ENCODE results near the gene SPSB3. TPM values are rescaled to one million over a fixed set of nuclear protein-coding genes. Genes with fewer than 3 reads are reported as not detected.

Gene SPSB3
- total RNA-seq, 1 donor from 2014 or later = 57.9 TPM

Small RNA genes within 50 kb of the gene (small RNA-seq; reads per million reads assigned to genes)
- 0.23 reads per million for gene MIR3177

Other genes with a start within 250 kb of the SPSB3 start
- gene TMEM204, start 248.9 kb downstream of the SPSB3 start, total RNA-seq = 3.7 TPM
- 41.2 TPM for gene IFT140, start 170.5 kb downstream of the SPSB3 start, total RNA-seq
- gene CRAMP1, start 170.2 kb downstream of the SPSB3 start, total RNA-seq = 8.2 TPM
- 28.5 TPM for gene JPT2, start 104.3 kb downstream of the SPSB3 start, total RNA-seq
- gene MAPK8IP3, start 76.4 kb downstream of the SPSB3 start, total RNA-seq = 66.0 TPM
- 35.1 TPM for gene NME3, start 11.0 kb downstream of the SPSB3 start, total RNA-seq
- 7.7 TPM for gene EME2, start 9.8 kb downstream of the SPSB3 start, total RNA-seq
- 31.4 TPM for gene MRPS34, start 9.4 kb downstream of the SPSB3 start, total RNA-seq
- gene NUBP2, start 389 bp upstream of the SPSB3 start, total RNA-seq = 37.9 TPM
- gene IGFALS, start 11.1 kb upstream of the SPSB3 start, total RNA-seq = under 0.01 TPM
- gene HAGH, start 44.3 kb upstream of the SPSB3 start, total RNA-seq = 51.8 TPM
- gene FAHD1, start 44.6 kb upstream of the SPSB3 start, total RNA-seq = 64.0 TPM
- gene MEIOB, start 89.6 kb upstream of the SPSB3 start, total RNA-seq = 0.41 TPM
- gene HS3ST6, start 135.8 kb upstream of the SPSB3 start, total RNA-seq = not detected
- 4.1 TPM for gene MSRB1, start 160.6 kb upstream of the SPSB3 start, total RNA-seq
- gene RPL3L, start 172.1 kb upstream of the SPSB3 start, total RNA-seq = not detected
- 76.6 TPM for gene NDUFB10, start 177.0 kb upstream of the SPSB3 start, total RNA-seq
- 1,930 TPM for gene RPS2, start 182.3 kb upstream of the SPSB3 start, total RNA-seq
- gene RNF151, start 184.3 kb upstream of the SPSB3 start, total RNA-seq = not detected
- 11.0 TPM for gene TBL3, start 189.5 kb upstream of the SPSB3 start, total RNA-seq
- 1.2 TPM for gene NOXO1, start 198.9 kb upstream of the SPSB3 start, total RNA-seq
- 12.6 TPM for gene GFER, start 201.6 kb upstream of the SPSB3 start, total RNA-seq
- gene SYNGR3, start 207.4 kb upstream of the SPSB3 start, total RNA-seq = 71.3 TPM
- gene ZNF598, start 227.2 kb upstream of the SPSB3 start, total RNA-seq = 5.7 TPM
- not detected for gene NPW, start 237.2 kb upstream of the SPSB3 start, total RNA-seq
- 13.5 TPM for gene NHERF2, start 244.3 kb upstream of the SPSB3 start, total RNA-seq

Data from frontal cortex (tissue), 1 donor.